DND-41 (cell line): ENCODE measurements around the gene STMN3.

Source experiments
- CTCF ChIP-seq: IDR thresholded peaks from 2 replicates; pipeline ENCODE4 v1.5.1; 2012; ENCODE audit warnings: borderline replicate concordance, low read length, moderate library complexity, mild to moderate bottlenecking; ENCODE audit not compliant: poor library complexity, severe bottlenecking; ENCODE audit errors: extremely low read depth
- EZH2 ChIP-seq: IDR thresholded peaks from 3 replicates; pipeline ENCODE4 v1.6.1; 2012; ENCODE audit warnings: borderline replicate concordance, low read depth, mild to moderate bottlenecking, moderate library complexity, low read length, inconsistent platforms; ENCODE audit not compliant: severe bottlenecking

- TF ChIP-seq CTCF (no peak), EZH2 (no peak)
These were observed 11.3 kb downstream of the STMN3 start for GRCh38 chr20:63641792-63642523.
